ENCODE results near the gene PPP1R3F. TPM values are rescaled to one million over a fixed set of nuclear protein-coding genes. Genes with fewer than 3 reads are reported as not detected.

Gene PPP1R3F
- total RNA-seq, 3 donors from 2014 or later: 5.9 to 7.9 (median 7.2) TPM

DNA sequence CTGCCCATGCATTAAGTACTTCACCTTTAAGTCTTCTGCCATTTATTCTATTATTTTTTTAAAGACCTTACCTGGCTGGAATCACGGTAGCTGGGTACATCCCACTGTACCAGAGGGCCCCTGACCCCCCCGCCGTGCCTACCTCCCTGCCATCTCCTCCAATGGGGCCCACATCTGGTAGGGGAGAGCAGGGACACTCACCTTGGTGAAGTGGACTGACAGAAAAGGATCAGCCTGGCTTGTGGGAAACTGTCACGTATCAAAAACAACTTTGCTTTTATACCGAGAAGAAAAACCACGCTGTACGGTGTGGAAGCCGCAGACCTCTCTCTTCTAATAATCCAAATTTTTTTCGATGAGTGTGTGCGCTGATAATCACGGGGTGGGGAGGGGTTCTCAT, 5.1 kb upstream of the PPP1R3F start, which contains the start of gene FOXP3:
Gene FOXP3 (minus strand): TSS at position 251 of the 400 bp plus-strand sequence. CDS start 6,205 bp downstream, outside the sequence.
- Histone ChIP-seq H3K4me1 (no peaks in the 10 kb centered on the region), H3K36me3 (no peaks in the 10 kb centered on the region), H3K27me3 (peaks cover 0 to 20% of the 10 kb centered on the region in 2 donors), H3K4me3 (no peak within 1 kb of the TSS), H3K27ac (no peak within 1 kb of the TSS), H3K9me3 (no peaks in the 10 kb centered on the region)
- intact Hi-C loops (cut with DNase I; ENCODE audit: low total_unique reads): no loop called here
- DNase-seq (ENCODE audit: low spot score in 2 of 2): no peak
- TF ChIP-seq POLR2A (IDR thresholded peaks at IDR 0.05) (no peak), POLR2AphosphoS5 (IDR thresholded peaks at IDR 0.05) (no peak)
- TF ChIP-seq, protein P1, sequence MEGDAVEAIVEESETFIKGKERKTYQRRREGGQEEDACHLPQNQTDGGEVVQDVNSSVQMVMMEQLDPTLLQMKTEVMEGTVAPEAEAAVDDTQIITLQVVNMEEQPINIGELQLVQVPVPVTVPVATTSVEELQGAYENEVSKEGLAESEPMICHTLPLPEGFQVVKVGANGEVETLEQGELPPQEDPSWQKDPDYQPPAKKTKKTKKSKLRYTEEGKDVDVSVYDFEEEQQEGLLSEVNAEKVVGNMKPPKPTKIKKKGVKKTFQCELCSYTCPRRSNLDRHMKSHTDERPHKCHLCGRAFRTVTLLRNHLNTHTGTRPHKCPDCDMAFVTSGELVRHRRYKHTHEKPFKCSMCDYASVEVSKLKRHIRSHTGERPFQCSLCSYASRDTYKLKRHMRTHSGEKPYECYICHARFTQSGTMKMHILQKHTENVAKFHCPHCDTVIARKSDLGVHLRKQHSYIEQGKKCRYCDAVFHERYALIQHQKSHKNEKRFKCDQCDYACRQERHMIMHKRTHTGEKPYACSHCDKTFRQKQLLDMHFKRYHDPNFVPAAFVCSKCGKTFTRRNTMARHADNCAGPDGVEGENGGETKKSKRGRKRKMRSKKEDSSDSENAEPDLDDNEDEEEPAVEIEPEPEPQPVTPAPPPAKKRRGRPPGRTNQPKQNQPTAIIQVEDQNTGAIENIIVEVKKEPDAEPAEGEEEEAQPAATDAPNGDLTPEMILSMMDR (IDR thresholded peaks at IDR 0.05): no peak

DNA sequence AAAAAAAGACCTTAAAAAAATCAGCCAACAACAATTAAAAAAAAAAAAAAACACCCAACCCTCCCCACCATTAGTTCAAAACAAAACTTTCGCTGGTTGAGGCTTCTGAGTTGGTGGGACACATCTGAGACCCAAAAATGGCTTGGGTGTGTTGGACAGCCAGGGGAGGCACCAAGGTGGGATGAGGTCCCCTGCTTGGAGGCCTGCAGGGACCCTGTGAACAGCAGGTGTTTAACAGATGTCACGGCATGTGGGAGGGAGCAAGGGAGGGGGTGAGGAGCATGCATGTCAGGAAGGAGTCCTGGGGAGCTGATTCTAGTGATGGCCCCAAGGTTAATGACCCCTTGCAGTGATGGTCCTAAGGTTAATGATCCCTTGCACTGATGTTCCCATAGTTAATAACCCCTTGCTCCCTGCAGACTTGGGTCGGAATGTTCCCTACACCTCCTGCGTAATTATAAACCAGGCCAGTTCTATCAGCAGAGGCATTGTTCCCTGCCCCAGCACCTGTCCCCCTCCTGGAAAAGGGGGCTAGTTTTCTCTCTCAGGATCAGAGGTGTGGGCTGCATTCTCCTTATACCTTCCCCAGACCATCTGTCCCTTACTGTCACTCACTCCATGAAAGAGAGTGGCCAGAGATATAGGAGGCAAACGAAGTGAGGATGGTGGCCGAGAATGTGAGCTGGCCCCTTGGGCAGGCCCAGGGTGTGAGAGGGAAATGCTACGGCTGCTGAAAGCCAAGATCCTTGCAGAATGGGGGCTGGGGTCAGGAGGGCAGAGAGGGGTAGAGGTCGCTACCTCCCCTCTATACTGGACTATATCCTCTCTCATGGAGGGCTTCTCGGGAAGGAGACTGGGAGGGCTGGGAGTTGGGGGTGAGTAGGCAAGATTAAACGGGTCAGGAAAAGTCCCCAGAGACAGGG, 2.8 kb upstream of the PPP1R3F start:
- H3K9me3 ChIP-seq: no peaks in the 10 kb centered on the region
- no peaks in the 10 kb centered on the region for H3K4me1 ChIP-seq
- no peak for DNase-seq (ENCODE audit: low spot score in 2 of 2)
- intact Hi-C loops (cut with DNase I; ENCODE audit: low total_unique reads): no loop called here
- no peak overlapping the region for H3K4me3 ChIP-seq
- H3K27me3 ChIP-seq: peaks cover 0 to 6% of the 10 kb centered on the region in 2 donors
- no peak overlapping the region for H3K27ac ChIP-seq
- TF ChIP-seq POLR2AphosphoS5 (IDR thresholded peaks at IDR 0.05) (no peak), POLR2A (IDR thresholded peaks at IDR 0.05) (no peak)
- TF ChIP-seq, protein P1 (IDR thresholded peaks at IDR 0.05): no peak
- H3K36me3 ChIP-seq: no peaks in the 10 kb centered on the region

DNA sequence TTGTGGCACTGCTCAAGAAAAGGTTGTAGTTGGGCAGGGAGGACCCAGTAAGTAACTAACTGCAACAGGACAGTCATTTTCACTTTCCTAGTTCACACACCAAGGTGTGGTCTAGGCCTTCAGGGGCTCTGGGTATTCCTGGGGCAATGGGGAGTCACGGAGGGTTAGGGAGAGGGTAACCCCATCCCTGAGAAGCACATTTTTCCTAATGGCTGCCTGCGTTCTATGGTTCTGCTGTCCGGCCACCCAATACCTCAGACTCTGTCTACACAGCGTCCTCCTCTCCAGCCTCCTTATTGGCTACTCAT, 937 bp upstream of the PPP1R3F start:
- Histone ChIP-seq H3K9me3 (no peaks in the 10 kb centered on the region), H3K4me1 (no peaks in the 10 kb centered on the region), H3K27ac (peak overlapping the region; percentile 92 to 97), H3K27me3 (peaks cover 0 to 11% of the 10 kb centered on the region in 2 donors), H3K4me3 (peak overlapping the region; percentile 61 to 84 (median 71)), H3K36me3 (no peaks in the 10 kb centered on the region)
- DNase-seq (ENCODE audit: low spot score in 2 of 2): no peak
- intact Hi-C loops (cut with DNase I; ENCODE audit: low total_unique reads): no loop called here
- TF ChIP-seq POLR2A (IDR thresholded peaks at IDR 0.05): no peak
- no peak for TF ChIP-seq POLR2AphosphoS5 (IDR thresholded peaks at IDR 0.05)

DNA sequence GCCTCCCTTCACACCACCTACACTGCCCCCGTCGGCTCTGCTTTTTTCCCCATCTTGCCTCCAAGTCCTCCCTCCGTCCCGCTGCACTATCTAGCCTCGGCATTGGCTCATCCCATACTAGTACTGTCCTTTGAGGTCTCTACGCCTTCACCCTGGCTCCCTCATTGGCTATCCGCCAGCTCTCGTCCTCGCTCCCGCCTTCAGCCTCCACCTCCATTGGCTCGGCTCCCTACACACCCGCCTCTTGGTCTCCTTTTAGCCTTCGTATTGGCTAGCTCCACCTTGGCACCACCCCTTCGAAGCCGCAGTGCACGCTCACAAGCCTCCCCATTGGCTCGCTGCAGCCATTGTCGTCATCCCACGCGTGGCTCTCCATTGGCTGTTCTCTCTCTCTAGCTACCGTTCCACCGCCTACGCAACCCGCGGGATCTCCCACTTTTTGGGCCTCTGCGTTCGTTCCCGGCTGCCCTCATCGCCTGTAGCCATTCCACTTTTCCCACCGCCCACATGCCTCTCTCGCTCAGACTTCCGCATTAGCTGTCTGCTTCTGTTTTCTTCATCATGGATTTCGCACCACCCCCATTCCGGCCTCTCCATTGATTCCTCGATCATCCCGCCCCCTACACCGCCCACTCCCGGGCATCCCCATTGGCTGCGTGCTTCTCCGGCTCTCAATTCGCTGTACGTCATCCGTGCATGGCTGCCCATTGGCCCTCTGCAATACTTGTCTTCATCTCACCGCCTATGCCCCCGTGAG, 405 bp upstream of the PPP1R3F start:
- Histone ChIP-seq H3K27ac (peak overlapping the region; percentile 92 to 97), H3K36me3 (no peaks in the 10 kb centered on the region), H3K9me3 (no peaks in the 10 kb centered on the region), H3K4me1 (no peaks in the 10 kb centered on the region), H3K27me3 (peaks cover 0 to 15% of the 10 kb centered on the region in 2 donors), H3K4me3 (peak overlapping the region; percentile 61 to 84 (median 71))
- DNase-seq (ENCODE audit: low spot score in 2 of 2): peak; percentile 97 to 98
- intact Hi-C loops (cut with DNase I; ENCODE audit: low total_unique reads): no loop called here
- TF ChIP-seq POLR2AphosphoS5 (IDR thresholded peaks at IDR 0.05) (peak; percentile 47 to 54 (median 54)), POLR2A (IDR thresholded peaks at IDR 0.05) (no peak)
- TF ChIP-seq, protein P1 (IDR thresholded peaks at IDR 0.05): no peak

DNA sequence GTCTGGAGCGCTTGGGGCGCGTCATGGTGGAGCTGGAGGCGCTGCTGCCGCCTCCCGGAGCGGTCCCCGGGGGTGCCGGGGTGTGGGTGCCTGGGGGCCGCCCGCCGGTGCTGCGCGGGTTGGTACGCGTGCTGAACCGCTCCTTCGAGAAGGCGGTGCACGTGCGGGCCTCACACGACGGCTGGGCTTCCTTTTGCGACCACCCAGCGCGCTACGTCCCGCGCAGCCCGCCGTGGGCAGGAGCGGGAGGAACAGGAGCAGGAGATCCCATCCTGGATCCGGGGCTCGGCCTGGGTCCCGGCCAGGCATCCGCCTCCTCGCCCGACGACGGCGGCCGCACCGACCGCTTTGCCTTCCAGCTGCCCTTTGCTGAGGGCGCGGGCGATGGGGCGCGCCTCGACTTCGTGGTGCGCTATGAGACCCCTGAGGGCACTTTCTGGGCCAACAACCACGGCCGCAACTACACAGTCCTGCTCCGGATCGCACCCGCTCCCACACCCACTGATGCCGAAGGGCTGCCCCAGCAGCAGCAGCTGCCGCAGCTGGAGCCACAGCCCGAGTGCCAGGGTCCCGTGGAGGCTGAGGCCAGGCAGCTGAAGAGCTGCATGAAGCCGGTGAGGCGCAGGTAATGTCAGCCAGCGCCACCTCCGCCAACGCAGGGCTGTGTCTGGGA, 792 bp downstream of the PPP1R3F start:
- intact Hi-C loops (cut with DNase I; ENCODE audit: low total_unique reads): loop anchor here (2.0 kb wide), 1 partner anchor 80 kb away; no protein-coding TSS in a partner anchor
- no peak for DNase-seq (ENCODE audit: low spot score in 2 of 2)
- H3K4me3 ChIP-seq: peak overlapping the region; percentile 61 to 84 (median 71)

More for the DNA sequence above, 792 bp downstream of the PPP1R3F start:
- H3K27me3 ChIP-seq: peaks cover 0 to 25% of the 10 kb centered on the region in 2 donors
- no peaks in the 10 kb centered on the region for H3K9me3 ChIP-seq
- H3K27ac ChIP-seq: peak overlapping the region; percentile 92 to 97
- H3K4me1 ChIP-seq: no peaks in the 10 kb centered on the region
- TF ChIP-seq POLR2AphosphoS5 (IDR thresholded peaks at IDR 0.05): no peak
- no peak for TF ChIP-seq POLR2A (IDR thresholded peaks at IDR 0.05)
- TF ChIP-seq, protein P1 (IDR thresholded peaks at IDR 0.05): no peak
- H3K36me3 ChIP-seq: no peaks in the 10 kb centered on the region

Measured in breast epithelium (tissue), 4 donors.